GM19023 (cell line): Measurements from ENCODE around the gene SEPTIN5.
A peak's percentile ranks its signal among the peaks of the same experiment; 100 is the strongest.

Experiments
- ATAC-seq: cut with Tn5 transposase; IDR thresholded peaks from one replicate; pipeline ENCODE4 v1.9.1; 2021; ENCODE audit warnings: mild to moderate bottlenecking, moderate library complexity; ENCODE audit not compliant: unreplicated experiment

Gene SEPTIN5

DNA sequence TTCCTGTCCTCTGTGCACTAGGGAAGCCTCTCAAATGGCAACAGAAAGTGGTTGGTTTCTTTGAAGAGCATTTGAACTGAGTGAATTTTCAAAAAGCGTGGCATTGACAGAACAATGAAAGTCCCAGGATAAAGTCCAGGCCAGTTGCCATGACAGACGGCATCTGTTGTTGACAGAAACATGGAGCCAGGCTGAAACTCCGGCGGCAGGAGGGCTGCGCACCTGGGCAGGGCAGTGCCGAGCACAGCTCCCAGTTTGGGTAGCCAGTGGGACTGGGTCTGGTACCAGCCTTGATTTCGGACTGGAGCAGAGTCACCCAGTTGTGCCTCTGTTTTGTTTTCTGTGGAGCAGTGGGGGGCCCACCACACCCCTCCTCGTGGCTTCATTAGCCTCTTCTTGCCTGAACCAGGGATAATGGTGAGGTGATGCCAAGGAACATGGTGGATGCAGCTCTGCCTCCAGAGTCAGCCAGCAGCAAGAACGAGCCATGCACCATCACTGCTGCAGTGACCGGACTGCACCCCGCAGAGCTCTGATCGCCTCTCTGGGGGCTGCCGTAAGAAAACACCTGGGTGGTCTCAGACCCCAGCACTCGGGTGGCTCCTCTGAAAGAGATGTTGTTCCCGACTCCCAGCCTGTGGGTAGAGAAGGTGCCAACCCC lies 9.8 kb upstream of the SEPTIN5 start:
- no peak for ATAC-seq

DNA sequence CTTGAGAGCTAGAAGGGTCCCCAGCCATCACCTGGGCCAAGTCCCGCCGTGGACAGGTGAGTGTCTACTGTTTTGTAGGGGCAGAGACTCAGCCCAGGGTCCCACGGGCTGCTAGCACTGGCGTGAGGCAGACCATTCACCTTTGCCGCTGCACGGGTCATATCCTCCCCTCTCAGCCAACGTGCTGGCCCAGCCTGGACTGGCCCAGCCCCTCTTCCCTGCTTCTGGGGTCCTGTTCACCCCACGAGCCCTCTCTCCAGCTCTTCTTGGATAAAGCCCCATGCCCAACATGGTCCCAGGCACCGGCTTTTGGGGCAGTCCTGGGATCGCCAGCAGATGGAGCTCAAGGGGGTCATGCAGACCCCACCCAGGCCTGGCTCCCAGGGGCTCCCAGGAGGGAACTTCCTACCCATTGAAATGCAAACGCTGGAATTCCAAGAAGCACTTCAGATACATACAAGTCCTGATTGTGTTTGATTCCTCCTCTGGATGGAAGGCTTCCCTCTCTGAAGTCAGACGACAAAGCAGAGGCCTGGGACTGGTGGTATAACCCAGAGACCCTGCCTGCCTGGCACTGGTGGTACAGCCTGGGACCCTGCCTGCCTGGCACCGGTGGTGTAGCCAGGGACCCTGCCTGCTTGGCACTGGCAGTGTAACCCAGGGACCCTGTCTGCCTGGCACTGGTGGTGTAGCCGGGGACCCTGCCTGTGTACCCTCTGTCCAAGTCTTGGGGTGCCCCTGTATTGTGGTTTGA lies 8.9 kb upstream of the SEPTIN5 start:
- ATAC-seq = no peak

DNA sequence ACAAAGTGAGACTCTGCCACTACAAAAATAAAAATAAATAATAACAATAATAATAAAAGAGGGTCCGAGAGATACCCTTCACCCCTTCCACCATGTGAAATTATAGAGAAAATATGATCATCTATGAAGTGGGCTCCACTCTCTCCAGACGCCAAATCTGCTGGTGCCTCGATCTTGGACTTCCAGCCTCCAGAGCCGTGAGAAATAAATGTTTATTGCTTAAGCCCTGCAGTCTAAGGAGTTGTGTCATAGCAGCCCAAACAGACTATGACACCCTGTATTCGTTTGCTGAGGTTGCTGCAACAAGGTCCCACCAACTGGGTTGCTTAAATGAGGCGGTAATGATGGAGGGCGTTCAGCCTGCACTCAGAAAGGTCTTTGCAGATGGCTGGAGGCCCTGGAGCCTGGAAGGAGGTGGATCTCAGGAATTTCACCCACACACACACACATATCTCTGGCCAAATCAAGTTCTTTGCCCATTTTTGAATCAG lies 7.6 kb upstream of the SEPTIN5 start:
- no peak for ATAC-seq

DNA sequence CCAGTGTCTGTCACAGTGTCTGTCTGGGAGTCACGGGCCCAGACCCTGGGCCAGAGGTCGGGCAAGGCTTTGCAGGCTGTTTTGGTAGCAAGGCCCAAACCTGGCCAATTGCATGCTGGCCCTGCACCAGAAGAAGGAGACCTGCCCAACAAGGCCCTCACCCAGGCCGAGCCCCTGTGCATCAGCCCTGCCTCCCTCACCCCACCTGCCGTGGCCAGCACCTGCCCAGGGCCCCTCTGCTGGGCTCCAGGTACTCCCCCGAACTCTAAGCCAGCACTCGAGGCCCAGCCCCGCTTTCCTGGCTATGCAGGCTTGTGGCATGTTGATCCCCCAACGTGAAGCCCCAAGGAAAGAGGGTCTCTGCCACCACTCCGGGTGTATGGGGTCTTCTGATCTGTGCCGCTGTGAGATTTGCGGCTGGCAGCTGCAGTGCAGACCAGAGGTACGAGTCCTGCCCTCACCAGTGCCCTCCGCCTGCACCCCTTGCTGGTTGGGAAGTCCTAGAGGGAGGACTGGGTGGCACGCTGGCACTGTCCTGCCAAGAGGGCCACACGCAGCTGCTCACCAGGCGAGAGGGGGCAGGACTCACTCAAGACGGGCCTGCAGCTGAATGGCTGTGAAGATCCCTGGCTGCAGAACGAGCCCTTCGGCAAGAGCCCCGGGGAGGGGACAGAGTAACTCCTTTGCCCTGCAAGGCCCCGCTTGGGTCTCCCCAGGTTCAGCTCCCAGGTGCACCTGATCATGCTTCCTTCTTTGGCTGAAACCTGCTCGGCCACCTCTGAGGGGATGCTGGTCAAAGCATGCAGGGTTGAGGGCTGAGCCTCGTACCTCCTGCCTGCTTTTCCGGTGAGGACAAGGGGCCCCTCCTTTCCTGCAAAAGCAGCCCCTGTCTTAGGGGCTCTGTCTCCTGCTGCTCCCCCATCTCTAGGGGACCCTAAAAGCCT lies 6.7 kb upstream of the SEPTIN5 start:
- ATAC-seq = no peak

DNA sequence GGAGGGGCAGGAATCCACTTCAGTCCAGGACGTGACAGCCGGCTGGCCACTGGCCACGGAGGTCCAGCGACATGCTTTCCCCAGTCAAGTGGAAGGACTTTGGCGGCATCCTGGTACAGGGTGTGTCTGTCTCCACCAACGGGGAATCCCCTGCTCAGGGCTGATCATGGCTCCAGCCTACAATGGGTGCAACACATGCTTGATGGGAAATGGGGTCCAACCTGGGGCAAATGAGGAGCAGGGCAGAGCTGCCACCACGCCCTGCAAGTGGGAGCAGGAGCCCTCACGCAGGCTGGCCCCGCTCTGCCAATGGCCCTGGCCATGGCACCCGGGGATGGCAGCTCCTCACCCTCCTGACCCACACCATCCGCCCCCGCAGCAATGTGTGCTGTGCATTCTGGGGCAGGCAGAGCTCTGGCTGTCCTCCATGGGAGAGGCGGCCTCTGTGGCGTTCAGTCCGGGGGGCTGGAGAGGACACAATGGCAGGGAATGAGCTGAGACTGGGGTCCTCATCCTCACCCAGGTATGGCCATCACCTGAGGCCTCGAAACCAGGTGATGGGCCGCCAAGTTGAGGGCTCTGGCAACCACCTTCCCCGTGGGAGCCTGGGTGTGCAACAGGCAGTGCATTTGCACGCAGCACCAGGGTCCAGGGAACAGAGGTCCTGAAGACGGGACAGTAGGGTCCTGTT lies 5.8 kb upstream of the SEPTIN5 start:
- ATAC-seq = no peak

DNA sequence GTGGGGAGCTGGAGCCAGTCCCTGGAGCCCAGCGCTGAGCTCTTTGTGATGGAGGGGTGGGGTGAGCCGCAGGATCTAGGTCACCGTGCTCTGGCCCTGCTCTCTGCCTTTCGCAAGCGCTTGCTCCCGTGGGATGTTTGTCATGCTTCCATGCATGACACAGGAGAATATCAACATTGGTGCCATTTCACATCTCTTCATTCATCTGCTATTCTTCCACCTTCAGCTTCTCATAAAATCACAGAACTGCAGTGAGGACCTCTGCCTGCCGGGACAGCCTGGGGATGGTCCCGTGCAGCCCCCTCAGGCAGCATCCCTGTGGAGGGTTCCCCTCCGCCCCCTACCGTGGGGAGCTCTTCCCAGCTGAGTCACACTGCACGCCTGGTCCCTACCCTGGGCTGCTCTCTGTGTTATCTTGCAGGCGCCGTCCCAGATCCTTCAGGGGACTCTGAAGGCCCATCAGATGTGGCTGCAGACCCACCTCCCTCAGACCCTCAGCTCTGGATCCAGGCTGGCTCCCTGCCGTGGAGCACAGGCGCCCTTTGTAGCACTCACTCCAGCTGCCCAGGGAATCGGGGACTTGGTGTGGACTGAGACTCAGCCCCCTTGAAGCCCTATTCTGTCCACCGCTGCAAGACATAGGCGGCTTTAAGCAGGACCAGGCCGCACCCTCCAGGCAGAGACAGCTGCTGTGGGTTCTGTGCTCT lies 5.1 kb upstream of the SEPTIN5 start:
- no peak for ATAC-seq

DNA sequence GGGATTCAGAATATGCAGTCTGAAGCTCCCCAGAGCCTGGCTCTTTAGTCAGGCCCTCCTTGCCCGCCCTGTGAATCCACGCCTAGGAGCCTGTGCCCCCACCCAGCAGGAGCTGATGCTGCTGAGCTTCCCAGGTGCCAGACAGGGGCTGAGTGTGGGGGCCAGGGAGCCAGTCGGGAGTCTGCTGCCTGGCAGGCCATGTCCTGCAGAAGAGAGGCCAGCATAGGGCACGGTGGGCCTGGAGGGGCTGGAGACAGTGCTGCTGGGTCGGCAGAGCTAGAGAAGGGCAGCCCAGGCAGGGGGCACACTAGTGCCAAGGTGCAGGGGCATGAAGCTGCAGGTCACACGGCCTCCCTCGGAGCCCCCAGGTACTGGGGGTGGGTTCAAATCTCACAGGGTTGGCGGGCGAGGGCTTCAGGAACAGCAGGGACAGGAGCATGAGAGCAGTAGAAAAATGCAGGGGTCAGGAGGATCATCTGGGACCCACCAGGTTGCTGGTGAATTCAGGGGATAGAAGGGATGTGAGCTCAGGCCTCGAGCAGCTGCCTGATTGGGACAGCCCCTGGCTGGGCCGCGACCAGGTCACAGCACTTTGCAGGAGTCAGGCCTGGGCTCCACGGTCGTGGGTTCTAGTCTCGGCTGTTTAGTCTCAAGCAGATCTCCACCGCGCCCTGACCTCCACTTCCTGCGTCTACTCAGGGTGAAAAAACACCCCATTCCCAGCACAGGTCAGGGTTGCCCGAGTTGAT lies 4.1 kb upstream of the SEPTIN5 start:
- ATAC-seq = no peak

DNA sequence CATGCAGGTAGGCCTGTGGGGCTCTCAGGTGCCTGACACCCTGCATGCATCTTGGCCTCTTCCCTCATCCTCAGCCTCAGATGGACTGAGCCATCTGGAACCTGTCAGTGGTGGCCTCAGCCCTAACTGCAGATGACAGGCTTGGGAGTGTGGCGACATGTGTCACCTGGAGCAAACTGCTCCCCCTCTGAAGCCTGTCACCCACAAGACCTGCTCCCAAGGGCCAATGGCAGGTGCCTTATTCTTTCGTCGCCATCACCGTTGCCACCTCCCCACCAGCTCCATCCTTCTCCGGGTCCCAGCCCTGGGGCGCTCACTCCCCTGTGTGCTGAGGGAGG lies 3.6 kb upstream of the SEPTIN5 start:
- no peak for ATAC-seq

DNA sequence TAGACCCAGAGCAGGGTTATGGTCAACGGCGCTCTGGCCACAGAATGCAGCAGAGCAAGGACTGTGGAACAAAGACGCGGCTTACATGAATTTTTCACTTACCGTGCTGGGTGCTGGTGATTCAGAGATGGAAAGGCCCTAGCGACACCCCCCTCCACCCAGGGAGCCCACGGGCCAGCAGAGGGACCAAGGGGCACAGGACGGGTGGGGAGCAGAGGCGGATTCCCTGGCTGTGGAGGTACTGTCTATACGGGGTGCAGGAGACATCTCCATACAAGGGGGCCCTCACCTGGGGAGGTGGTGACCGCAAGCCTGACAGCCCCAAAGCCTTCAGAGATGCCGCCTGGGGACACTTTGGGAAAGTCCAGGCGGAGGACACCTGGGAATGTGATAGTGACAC lies 1.1 kb upstream of the SEPTIN5 start:
- ATAC-seq = no peak

DNA sequence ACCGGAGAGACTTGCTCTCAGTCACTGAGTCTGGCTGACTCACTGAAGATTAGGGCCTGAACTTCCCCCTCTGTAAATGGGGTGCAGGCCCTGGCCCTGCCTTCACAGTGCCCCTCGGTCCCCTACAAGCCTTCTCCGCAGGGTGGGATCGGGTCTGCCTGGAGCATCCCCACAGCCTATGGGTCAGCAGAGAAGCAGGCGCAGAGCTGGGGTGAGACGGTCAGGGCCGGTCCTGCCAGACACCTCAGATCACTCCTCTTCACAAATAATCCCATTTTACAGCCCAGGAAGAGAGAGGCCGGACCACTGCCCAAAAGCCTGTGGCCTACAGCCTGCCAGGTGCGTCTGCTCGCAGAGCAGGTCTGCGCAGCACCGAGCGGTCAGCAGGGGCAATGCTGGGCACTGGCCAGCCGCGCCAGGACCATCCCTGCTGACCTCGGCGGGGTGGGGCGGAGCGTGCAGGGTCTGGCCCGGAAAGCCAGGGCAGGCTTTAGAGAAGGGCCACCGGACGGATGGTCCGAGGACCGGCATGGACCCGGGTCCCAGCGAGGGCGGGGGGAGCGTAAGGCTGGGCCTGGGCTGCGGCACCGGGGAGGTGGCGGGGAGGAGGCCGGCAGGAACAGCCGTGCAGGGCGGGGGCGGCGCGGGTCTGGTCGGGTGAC lies 522 bp upstream of the SEPTIN5 start:
- ATAC-seq = no peak

DNA sequence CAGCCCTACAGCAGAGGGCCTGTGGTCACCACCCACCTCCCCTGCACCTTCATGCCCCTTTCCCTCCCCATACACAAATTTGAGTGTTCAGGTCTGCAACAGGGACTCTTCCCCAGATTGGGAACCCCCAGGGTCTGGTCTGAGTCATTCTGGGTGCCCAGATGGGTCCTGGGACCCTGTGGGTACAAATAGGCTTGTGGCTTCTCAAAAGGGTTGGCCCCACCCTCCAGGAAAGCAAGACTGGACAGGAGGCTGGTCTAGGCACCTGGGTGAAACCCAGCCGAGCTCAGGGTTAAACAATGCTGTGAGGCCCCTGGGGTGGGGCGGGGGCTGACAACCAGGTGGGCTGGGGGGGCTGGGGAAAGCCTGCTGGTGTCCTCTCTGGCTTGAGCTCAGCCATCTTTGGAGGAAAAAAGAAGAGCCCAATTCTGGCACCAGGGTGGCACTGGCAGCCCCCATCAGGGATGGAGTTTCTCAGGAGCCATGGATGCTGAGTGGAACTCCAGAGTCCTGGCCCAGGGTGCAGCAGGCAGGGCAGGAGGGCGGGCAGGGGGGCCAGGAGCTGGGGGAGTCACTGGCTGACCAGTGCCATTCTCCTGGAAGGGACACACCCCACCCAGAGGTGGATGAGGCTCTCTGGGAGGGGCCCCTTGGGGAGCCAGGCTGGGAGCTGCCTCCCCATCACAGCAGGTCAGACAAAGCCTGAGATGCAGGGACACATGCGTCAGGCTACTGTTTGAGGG lies 1.1 kb downstream of the SEPTIN5 start:
- ATAC-seq = no peak

DNA sequence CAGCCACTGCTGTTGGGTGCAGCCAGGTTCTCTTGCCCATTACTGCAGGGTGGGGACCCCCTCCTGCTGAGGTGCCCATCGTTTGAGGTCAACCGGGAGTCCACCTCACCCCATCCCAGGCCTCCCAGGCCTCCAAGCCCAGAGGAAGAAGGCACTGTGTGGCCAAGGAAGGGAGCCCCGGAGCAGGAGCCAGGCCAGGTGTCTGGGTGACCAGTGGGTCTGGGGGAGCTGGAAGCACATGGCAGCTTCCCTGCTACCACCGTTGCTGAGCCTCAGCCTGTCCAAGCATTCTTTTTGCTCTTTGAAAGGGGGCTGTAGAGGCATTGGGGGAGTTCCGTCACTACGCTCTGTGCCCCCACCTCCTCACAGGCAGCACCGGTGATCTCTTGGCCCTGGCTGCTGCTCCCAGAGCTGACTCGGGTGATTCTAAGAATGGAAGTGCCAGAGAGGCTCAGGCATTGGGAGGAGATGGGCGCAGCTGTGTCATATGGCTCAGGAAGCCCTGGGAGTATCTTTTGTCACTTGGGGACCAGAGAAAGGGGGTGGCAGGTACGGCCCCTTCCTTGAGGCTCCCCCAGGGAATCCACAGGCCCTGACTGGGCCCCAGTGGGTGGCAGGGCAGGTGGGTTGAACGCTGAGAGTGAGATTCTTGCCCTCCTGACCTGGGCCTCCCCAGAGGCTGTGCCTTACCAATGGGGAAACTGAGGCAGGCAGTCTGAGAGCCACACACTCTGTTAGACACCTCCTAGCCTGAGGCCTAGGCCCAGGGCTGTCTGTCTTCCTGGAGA lies 1.9 kb downstream of the SEPTIN5 start:
- ATAC-seq = no peak

DNA sequence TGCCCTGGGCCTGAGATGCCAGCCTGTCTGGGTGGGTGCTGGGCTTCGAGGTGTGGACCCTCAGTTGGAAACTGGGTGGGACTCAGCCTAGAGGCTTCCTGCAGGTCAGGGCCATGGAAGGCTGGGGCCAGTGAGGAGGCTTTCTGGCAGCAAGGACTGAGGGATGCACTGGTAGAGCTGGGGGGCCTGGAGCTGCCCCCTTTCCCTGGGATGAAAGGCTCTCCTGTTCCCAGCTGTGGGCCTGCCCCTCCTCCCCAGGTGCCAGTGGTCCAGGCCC lies 2.5 kb downstream of the SEPTIN5 start:
- no peak for ATAC-seq

DNA sequence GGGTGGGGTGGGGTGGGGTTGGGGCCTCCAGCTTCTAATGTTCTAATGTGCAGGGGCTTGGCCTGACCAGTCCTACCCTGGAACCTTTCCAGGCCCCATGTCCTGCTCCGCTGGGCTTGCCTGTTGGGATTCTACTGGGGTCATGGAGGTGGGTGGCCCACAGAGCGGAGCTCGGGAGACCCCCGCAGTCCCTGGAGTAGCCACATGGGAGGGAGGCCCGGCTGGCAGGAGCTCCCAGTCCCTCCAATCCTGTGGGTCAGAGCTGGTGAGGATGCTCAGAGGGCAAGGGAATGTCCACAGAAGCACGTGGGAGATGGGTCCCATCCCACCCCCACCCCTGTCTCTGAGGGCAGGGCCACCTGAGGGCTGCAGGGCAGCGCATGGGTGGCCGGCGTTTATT lies 2.9 kb downstream of the SEPTIN5 start:
- ATAC-seq = no peak

DNA sequence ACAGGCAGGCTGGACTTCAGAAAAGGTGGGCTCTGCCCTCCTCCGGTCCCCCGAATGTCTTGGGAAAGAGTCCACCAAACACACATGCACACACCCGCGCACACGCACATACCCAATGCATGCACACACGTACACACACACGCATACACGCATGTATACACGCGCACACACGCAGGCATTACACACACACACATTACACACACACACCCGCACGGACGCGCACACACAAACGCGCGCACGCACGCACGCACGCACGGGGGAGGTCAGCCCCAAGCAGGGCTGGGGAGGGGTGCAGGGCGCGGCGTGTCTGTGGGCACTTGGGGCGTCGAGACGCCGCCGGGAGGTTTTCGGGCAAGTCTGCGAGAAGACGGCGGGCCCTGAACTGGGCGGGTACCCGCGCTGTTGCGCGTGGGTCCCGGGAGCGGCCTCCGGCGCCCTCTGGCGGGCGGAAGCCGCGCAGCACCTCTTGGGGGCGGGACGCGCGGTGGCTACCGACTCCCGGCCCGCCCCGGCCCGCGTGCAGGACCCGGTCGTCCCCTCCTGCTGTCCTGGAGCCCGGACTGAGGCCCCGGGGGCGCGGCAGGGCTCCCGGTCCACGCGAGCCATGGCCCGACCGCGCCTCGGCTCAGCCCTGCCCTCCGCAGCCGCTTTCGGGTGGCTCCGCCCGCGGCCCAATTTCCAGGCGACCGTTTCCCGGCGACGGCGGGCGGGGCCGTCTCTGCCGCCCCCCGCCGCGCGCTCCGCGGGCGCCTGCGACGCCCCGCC lies 3.6 kb downstream of the SEPTIN5 start:
- peak; percentile 62 for ATAC-seq

DNA sequence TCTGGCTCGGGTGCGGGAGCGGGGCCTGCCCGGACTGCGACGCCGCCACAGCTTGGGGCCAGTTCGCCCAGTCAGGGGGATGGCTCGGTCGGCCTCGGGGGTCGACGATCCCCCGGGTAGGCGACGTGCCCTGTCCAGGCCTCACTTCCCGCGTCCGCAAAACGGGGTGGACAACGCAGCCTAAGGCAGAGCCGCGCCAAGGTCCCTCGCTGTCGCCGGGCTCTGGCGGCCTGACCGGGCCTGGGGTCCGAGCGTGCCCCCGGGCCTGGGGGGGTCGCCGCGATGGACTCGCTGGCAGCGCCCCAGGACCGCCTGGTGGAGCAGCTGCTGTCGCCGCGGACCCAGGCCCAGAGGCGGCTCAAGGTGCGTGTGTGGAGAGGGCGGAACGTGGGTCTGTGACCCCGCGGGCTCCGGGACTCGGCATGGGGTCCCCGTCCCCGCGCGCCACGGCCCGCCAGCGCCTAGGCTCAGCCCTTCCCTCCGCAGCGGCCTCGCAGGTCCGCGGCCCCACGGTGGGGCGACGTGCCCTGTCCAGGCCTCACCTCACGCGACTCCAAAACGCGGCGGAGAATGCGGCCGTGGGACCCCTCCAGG lies 4.2 kb downstream of the SEPTIN5 start:
- ATAC-seq = no peak

DNA sequence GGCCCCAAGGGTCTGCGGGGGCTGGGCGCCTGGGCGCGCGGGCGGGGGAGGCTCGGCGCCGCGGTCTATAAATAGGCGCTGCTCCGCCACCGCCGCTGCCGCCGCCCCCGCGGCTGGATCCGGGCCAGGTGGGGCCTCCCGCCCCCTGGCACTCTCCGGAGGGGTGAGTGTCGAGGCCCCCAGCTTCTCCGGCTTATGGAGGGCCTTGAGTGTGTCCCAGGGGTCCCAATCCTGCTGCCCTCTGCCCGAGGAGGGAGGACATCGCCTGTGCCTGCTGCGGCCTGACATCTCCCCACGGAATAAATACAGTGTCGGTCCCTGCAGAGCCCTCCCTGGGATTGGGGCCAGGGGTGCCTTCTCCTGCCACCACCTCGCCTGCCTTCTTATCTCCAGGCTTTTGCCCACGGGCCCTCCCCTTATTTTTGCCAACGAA lies 4.8 kb downstream of the SEPTIN5 start:
- ATAC-seq = no peak
